ENCODE results near the gene ICA1.

Gene ICA1

DNA sequence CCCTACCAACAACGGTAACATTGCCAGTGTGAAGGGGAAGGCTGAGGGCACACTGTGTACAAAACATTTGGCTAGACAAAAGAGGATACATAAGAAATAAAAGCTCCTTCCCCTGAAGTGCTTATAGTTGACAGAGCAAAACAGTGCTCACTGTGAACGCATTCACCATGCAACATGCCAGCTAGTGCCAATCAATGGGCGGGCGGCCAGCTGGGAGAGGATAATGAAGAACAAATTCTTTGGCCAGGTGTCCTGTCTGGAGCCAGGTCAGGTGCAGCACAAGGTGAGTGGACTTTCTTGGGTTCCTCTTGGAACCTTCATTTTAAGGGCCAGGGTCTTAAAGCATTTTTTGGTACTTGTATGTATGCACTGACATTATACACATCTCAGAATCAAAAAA, 106.1 kb downstream of the ICA1 start:
- no peak overlapping the region for H2AFZ ChIP-seq (ENCODE audit: low read depth)
- H3K27me3 ChIP-seq (ENCODE audit: insufficient read depth, low read depth) = no peaks in the 10 kb centered on the region
- H3K36me3 ChIP-seq (ENCODE audit: insufficient read depth) = no peaks in the 10 kb centered on the region
- no peaks in the 10 kb centered on the region for H3K79me2 ChIP-seq (ENCODE audit: insufficient read depth, low read depth)
- H4K20me1 ChIP-seq (ENCODE audit: insufficient read depth) = no peaks in the 10 kb centered on the region
- no peak overlapping the region for H3K27ac ChIP-seq
- H3K9ac ChIP-seq = no peak overlapping the region
- H3K4me3 ChIP-seq (IDR thresholded peaks at IDR 0.05; ENCODE audit: insufficient read depth, low read depth, low read length) = no peak overlapping the region
- H3K4me2 ChIP-seq = no peak overlapping the region
- TF ChIP-seq, protein P1, sequence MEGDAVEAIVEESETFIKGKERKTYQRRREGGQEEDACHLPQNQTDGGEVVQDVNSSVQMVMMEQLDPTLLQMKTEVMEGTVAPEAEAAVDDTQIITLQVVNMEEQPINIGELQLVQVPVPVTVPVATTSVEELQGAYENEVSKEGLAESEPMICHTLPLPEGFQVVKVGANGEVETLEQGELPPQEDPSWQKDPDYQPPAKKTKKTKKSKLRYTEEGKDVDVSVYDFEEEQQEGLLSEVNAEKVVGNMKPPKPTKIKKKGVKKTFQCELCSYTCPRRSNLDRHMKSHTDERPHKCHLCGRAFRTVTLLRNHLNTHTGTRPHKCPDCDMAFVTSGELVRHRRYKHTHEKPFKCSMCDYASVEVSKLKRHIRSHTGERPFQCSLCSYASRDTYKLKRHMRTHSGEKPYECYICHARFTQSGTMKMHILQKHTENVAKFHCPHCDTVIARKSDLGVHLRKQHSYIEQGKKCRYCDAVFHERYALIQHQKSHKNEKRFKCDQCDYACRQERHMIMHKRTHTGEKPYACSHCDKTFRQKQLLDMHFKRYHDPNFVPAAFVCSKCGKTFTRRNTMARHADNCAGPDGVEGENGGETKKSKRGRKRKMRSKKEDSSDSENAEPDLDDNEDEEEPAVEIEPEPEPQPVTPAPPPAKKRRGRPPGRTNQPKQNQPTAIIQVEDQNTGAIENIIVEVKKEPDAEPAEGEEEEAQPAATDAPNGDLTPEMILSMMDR (conservative IDR thresholded peaks at IDR 0.05; ENCODE audit: low read depth, low read length) = no peak
- H3K4me1 ChIP-seq (ENCODE audit: low read depth, poor library complexity, severe bottlenecking) = no peaks in the 10 kb centered on the region

- Histone ChIP-seq H3K36me3 (ENCODE audit: insufficient read depth) (no peaks in the 10 kb centered on the region), H3K4me2 (no peak overlapping the region), H2AFZ (ENCODE audit: low read depth) (no peak overlapping the region), H3K27me3 (ENCODE audit: insufficient read depth, low read depth) (no peaks in the 10 kb centered on the region), H3K27ac (no peak overlapping the region), H3K9ac (no peak overlapping the region), H4K20me1 (ENCODE audit: insufficient read depth) (no peaks in the 10 kb centered on the region), H3K4me3 (IDR thresholded peaks at IDR 0.05; ENCODE audit: insufficient read depth, low read depth, low read length) (no peak overlapping the region), H3K4me1 (ENCODE audit: low read depth, poor library complexity, severe bottlenecking) (no peaks in the 10 kb centered on the region), H3K79me2 (ENCODE audit: insufficient read depth, low read depth) (no peaks in the 10 kb centered on the region)
- TF ChIP-seq, protein P1 (conservative IDR thresholded peaks at IDR 0.05; ENCODE audit: low read depth, low read length) = no peak
Observed at GRCh38 chr7:8154272-8154671, 107.7 kb downstream of the ICA1 start.

- TF ChIP-seq, protein P1 (conservative IDR thresholded peaks at IDR 0.05; ENCODE audit: low read depth, low read length) = no peak
- H3K27ac ChIP-seq = no peak overlapping the region
Observed at GRCh38 chr7:8152489-8153192, 109.3 kb downstream of the ICA1 start.

GRCh38 chr7:8151161-8151725, 110.7 kb downstream of the ICA1 start:
- Histone ChIP-seq H3K79me2 (ENCODE audit: insufficient read depth, low read depth) (no peaks in the 10 kb centered on the region), H3K4me1 (ENCODE audit: low read depth, poor library complexity, severe bottlenecking) (no peaks in the 10 kb centered on the region), H3K4me3 (IDR thresholded peaks at IDR 0.05; ENCODE audit: insufficient read depth, low read depth, low read length) (no peak overlapping the region), H2AFZ (ENCODE audit: low read depth) (no peak overlapping the region), H4K20me1 (ENCODE audit: insufficient read depth) (no peaks in the 10 kb centered on the region), H3K36me3 (ENCODE audit: insufficient read depth) (no peaks in the 10 kb centered on the region), H3K27ac (no peak overlapping the region), H3K9ac (no peak overlapping the region), H3K4me2 (no peak overlapping the region), H3K27me3 (ENCODE audit: insufficient read depth, low read depth) (no peaks in the 10 kb centered on the region)
- TF ChIP-seq, protein P1 (conservative IDR thresholded peaks at IDR 0.05; ENCODE audit: low read depth, low read length) = no peak

More at GRCh38 chr7:8152489-8153192, 109.3 kb downstream of the ICA1 start:
- no peak overlapping the region for H3K4me3 ChIP-seq (IDR thresholded peaks at IDR 0.05; ENCODE audit: insufficient read depth, low read depth, low read length)
- no peak overlapping the region for H3K4me2 ChIP-seq
- H3K9ac ChIP-seq = no peak overlapping the region
- no peaks in the 10 kb centered on the region for H3K79me2 ChIP-seq (ENCODE audit: insufficient read depth, low read depth)
- no peaks in the 10 kb centered on the region for H4K20me1 ChIP-seq (ENCODE audit: insufficient read depth)
- no peaks in the 10 kb centered on the region for H3K27me3 ChIP-seq (ENCODE audit: insufficient read depth, low read depth)
- no peak overlapping the region for H2AFZ ChIP-seq (ENCODE audit: low read depth)
- H3K36me3 ChIP-seq (ENCODE audit: insufficient read depth) = no peaks in the 10 kb centered on the region
- H3K4me1 ChIP-seq (ENCODE audit: low read depth, poor library complexity, severe bottlenecking) = no peaks in the 10 kb centered on the region
